Lung microvascular endothelial cell (primary cell): ENCODE data around the gene CUX1. TPM values are rescaled to one million over a fixed set of nuclear protein-coding genes. Genes with fewer than 3 reads are reported as not detected.
"Not testable (repeated sequence)": the region's sequence is repeated elsewhere in the genome, so short reads cannot be mapped to it uniquely, and the experiment has no call there.

Experiments used
- DNase-seq, 2 donors: peaks; one replicate each; pipeline versions ENCODE4 v3.0.0 to v3.0.0-alpha.2; 2010; ENCODE audit warnings: low read depth in 2 of 2
- total RNA-seq: library from RNA; depleted of rRNA; stranded (reverse); fragments of >200 nt; gene quantifications from 2 replicates; pipeline ENCODE4 v1.2.1, GENCODE V29; 2014

The CUX1 gene
- total RNA-seq, 1 donor from 2014 or later = 22.8 TPM

DNA sequence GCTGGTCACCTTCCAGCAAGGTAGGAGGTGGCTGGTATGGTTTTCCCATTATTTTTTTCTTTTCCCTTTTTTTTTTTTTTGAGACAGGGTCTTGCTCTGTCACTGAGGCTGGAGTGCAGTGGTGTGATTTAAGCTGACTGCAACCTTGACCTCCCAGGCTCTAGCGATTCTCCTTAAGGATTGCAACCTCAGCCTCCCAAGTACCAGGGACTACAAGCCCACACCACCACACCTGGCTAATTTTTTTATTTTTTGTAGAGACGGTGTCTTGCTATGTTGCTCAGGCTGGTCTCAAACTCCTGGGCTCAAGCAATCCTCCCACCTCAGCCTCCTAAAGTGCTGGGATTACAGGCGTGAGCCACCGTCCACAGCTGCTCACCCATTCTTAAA, 24.7 kb upstream of the CUX1 start:
- not testable (repeated sequence) for DNase-seq

DNA sequence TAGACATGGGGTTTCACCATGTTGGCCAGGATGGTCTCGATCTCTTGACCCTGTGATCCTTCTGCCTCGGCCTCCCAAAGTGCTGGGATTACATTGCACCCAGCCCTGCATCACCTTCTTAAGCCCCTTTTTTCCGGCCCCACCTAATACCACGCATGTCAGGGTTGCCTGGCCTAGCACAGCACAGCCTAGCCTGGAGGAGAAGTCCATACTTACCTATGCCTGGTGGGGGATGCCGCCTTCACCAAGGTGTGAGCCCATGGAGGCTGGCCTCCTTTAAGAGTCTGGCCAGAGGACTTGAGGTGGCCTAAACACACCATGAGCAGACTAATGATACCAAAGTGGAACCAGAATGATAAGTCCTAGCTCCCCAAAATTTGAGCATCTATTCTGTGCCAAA, 22.0 kb upstream of the CUX1 start:
- no peak for DNase-seq

DNA sequence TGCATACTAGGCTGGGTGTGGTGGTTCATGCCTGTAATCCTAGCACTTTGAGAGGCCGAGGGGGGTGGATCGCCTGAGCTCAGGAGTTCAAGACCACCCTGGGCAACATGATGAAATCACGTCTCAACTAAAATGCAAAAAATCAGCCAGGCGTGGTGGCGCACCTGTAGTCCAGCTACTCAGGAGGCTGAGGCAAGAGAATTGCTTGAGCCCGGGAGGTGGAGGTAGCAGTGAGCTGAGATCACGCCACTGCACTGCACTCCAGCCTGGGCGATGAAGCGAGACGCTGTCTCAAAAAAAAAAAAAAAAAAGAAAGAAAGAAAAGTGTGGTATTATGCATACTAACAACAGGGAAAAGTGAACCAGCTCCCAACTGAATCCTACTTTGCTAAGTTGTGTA, 19.3 kb upstream of the CUX1 start:
- DNase-seq = not testable (repeated sequence)

DNA sequence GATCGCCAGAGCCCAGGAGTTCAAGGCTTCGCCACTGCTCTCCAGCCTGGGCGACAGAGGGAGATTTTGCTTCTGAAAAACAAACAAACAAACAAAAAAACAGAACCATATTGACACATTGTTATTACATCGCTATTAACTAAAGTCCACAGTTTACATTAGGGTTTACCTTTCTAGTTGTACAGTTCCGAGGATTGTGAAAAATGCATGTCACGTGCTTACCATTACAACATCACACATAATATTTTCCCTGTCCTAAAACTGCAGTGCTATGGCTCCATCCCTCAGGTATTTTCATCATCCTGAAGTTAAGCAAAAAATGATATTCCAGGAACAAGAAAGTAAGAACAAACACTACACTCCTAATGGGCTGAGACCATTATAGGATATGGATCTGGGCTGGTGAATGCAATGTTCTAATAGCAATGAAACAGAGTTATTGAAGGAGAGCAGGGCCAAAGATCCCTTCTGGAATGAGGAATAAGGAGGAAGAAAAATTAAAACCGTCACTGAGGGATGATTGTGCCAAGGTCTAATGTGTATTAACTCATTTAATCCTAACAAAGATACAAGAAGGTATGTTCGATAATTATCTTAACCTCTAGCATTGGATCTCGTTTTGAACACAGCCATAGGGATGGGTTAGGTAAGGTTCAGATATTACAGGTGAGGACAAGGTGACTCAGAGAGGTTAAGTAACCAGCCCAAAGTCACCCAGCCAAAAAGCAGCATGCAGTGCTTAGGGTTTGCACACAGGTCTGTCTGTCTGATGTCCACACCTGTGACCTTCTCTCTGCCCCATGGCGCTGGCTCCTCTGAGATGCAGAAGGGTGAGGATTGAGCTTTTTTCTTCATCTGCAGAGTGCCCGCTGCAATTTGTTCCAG, 14.0 kb upstream of the CUX1 start:
- DNase-seq = no peak

DNA sequence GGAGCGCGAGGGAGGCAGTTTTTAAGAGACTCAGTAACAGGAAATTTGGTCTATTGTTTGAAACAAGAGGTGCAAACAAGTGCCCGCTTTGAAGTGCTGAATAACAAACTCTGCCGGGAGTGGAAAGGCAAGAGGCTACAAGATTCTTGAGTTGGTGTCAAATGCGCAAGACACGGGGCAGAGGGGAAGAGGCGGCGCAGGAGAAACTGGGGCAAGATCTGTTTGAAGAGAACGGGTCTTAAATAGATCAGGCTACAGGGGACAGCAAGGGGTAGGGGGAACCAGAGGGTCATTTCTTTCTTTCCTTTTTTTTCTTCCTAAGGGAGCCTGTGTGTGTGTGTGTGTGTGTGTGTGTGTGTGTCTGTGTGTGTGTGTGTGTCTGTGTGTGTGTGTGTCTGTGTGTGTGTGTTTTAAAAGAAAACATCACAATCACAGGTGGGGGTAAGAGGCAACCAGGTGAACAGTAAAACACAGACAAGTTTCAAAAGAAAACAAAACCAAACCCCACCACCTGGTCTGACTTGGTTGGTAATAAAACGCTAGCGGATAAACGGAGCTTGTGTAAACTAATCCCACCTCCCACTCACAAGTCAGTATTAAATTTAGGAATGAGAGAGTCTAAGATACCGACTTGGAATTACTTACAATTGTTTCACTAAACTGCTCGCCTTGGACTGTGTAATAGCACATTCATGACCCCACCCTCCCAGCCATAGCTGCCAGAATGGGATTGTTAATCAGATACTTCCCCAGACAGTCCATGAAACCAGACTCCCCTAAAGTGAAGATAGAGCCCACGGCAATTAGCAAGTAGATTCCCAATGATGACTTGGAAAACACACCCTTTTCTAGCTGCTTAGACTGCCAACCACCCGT, 13.1 kb upstream of the CUX1 start:
- no peak for DNase-seq

DNA sequence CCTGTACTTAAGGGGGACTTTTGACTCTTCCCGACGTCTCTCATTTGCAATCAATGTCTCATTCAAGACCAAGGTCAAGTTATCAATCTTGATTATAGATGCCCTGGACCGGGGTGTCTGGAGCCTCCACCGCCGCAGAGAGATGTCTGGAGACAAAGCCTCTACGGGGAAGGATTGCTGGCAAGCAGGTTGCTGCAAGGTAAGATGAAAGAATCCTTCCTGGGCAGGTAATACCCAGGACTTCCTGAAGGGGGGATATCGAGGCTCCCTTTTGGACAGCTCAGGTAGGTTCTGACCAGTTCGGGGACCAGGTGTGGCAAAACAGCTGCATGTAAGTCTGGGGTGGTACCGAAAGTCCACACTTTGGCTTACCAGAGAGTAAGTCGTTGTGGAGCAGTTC, 12.5 kb upstream of the CUX1 start:
- DNase-seq = no peak

DNA sequence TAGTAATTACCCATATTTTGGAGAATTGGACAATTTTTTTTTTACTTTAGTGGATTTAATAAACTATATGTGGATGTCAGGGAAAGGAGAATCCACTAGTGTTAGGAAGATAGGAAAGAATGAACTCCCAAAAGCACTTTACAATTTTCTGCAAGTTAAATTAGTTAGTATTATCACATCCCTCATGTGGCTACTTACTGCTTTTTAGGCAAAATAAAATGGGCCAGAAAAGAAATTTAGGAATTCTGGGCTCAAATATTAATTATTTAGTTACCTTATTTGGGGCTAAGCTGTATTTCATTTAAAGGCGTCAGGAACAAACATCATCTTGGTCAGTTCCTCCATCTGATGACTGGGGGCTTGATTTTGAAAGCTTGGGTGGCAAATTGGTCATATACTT, 4.8 kb upstream of the CUX1 start:
- no peak for DNase-seq

DNA sequence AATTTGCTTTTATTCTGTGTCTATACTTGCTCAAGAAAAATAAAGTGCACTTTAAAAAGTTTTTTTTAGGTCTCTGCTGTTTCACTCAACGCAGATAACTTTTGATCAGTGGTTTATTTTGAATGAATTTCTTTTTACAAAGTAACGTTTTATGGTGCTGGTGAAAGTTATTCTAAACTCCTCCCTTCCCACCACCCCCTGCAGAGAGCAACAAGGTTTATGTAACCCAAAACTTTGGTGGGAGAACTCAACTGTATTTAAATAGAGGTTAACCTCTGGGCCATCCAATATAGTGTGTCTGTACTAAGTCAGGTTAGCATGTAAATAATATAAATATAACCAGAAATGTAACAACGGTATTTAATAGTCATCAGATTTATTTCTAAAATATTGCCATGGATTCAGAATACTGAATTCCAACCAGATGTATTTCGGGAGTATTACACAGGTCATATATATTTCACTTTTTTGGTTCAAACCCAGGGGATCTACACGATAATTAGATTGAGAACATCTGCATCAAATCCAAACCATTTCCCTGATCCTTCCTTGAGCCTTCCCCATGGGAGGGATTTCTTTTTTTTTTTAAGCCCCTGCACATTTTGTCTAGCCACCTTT, 3.9 kb upstream of the CUX1 start:
- DNase-seq = no peak

DNA sequence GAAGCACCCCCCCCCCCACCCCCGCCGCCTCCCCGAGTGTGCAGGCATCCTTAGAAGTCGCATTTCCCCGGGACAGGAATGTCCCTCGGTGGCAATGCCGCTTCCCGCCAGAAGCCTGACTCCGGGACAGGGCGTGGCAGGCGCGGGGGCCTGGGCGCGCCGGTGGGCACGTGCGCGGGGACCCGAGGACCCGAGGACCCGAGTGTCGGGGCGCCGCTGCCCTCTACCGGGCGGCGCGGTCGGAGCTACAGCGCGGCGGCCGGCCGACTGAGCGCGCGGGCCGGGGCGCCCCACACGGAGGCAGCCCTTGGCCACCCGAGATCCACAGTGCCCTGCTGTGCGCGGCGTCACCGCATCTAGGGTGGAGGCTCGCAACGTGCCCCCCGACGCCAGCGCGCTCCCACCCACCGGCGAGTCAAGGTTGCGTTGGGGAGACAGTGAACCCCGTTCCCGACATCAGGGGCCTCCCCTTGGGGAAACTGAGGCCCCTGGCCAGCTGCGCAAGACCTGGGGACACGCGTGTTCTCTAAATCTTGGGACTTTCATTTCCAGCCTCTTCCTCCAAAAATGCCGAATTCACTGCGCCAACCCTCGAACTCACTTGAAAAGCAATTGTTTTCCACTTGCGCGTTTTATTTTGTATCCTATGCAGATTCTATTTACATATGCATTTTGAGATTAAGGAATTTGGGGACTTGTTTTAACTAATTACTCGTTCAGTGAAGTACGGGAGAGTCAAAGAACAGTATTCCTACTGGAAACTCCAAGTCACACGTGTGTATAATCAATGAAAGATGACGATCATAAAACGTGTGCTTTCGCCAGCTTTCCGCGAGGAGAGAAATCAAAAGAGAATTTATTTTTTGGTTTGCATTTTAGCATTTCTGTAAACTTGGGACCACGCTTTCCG, 3.1 kb upstream of the CUX1 start:
- peak; percentile 49 to 61 for DNase-seq

DNA sequence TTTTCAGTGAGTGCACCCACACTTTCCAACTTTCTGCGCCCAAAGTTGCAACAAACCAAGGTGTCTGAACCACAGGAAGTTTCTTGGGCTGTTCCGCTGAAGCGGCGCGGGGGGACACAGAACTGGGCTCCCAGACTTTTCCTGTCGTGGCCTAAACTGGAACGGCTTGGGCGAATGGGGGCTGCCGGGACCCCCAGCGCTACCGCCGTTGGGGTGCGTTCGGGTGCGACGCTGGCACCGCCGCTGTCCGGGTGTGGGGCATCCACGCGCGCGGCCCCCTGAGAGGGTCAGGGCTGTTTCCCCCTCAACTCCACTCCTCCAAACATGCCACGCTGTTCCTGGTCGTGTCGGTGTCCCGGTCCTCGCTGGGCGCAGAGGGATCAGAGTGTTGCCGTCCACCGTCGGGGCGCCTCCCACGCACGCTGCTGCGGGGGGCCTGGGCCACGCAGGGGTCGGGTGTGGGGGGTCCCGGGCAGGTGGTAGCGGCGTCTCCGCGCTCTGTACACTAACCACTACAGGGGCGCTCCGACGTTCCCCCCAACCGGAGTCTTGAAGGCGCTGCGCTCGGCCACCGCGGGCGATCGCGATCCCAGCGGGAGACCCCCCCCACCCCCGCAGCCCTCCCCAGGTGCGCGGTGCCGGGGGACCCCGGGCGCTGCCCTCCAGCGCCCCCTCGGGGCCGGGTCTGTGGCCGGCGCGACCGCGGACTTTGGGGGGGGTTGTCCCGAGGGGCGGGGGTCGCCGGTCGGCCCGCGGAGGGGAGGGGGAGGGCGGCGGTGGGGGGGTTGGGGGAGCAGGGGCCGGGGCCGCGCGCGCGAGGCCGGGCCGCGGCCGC, 2.2 kb upstream of the CUX1 start:
- peak; percentile 9 to 65 for DNase-seq

DNA sequence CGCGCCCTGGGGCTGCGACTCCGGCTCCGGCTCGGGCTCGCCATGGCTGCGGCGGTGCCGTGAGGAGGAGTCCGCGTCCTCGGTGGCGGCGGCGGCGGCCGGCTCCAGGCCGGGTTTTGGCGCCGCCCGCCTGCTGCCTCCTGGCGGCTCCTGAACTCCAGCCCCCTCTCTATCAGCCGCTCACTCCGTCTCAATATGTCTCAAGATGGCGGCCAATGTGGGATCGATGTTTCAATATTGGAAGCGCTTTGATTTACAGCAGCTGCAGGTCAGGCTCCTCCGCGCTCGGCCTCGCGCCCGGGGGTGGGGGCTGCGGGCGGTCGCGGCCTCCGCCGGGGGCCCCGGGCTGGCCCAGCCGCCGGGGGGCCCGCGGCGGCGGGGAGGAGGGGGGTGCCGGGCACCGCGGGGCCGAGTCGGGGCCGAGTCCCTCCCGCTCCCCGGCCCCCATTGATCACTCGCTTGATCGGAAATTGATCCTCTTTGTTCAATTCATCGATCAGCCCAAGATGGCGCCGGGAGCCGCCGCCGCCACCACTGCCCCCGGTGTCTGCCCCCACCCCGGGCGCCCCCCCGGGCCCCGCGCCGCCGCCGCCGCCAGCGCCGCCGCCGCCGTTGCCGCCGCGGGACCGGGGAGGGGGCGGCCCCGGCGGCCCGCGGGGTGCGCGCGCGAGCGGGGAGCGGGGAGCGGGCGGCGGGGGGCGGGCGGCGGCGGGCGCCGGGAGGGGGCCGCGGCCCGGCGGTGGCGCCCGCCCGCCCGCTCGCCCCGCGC, 1.4 kb upstream of the CUX1 start:
- peak; percentile 84 to 85 for DNase-seq

DNA sequence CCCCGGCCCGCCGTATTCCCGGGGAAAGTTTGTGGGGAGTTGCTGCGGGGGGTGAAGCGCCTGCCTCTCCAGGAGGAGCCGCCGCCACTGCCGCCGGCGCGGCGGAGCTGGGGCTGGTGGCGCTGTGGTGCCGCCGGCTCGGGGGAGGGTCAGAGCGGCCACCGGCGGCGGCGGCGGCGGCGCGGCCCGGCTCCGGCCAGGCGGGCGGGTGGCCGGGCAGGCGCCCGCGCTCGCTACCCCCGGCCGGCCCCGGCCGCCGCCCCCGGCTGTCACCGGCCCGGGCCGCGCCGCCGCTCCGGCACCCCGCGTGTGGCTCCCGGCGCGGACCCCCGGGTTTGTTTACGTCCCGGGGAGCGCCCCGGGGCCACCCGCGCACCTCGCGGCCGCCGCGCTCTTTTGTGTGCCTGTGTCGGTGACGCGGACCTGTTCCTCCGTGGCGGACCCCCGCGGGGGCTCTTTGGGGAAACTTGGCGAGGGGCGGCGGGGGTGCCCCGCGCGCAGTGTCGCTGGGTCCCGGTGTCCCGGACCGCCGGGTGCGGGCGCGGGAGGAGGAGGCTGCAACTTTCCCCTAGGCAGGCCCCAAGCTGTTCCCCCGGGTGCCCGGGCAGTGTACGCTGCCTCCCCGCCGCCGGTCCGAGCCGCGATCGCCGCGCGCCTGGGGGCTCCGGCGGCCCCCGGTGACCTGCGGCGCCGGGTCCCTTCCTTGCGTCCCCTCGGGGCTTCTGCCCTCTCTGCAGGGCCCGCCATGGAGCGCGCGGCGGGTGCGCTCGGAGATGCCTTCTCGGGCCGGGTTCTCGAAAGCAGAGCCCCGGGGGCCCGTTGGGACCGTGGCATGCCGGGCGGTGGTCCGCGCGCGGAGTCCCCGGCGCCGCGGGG, 593 bp upstream of the CUX1 start:
- peak; percentile 58 to 71 for DNase-seq

DNA sequence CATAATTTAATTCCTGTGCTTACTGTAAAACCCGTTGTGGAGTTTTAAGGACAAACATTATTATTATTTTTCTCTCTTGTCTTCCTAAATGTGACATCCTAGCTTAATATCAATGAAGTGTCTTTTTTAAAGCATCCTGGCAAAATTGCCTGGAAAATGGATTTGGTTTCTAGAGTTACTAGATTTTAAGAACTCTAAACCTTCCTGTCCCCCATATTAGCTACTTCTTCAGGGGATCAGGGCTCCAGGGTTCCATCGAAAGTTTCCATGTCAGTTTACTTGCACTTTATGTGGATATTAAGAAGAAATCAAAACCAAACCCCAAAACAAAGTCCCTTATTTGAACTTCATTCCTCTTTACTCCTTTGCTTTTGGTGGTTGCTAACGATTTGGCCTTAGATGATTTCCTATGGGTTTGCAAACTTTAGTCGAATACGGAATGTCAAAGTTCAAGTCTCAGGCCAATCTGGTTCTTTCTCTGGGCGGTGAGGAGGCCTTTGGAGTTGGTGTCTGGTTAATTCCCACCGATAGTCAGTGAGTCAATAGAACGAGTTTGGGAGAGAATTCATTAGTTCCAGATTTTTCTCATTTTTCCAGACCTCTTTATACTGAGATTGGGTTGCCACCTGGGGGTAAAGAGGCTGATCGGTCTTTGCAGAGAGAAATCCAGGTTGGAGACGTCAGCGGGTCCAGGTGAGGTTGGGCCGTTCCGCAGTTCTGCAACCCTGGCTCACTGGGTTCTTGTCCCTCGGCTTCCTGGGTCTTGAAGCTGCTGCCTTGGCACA, 1.1 kb downstream of the CUX1 start:
- no peak for DNase-seq

DNA sequence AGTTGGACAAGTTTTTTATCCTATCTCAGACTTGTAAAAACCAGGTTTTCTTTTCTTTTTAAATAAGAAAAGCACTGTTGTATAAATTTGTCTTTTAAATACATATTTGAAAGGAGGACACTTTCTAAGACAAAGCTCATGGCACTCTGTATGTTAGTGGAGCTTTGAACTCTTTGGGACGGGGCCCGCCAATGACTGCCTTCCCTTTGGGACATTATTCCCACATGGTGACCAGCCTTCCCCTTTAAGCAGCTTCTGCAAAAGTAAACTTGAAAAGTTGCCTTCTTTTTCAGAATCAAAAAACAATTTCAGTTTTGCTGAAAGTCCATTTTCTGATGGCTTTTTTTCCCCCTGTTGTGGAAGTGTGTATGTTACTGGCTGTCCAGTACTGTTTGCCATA, 1.8 kb downstream of the CUX1 start:
- DNase-seq = no peak

DNA sequence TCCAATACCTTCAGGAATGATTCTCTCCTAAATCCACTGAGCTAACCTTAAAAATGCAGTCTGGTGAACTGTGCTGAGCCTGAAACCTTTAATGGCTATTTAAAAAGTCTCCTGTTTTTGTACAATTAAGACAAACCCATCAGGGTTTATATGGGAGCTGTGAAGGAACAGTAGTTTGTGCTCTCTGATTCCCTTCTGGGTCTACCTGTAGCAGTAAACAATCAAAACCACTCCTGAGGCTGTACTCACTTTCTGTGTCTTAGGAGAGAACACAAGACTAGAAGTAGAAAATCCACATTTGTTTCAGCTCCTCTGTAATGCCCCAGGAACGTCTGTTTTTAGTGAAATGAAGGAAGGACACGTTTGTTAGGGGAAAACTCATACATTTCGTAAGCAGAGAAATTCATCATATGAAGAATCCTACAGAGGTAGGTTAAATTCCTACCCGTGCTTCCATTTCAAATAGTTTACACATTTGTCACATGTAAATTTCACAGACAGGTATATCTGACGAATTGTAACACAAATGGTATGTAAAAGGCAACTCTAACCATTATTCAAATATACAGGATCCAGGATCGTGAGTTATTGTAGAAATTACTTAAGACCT, 2.6 kb downstream of the CUX1 start:
- no peak for DNase-seq

DNA sequence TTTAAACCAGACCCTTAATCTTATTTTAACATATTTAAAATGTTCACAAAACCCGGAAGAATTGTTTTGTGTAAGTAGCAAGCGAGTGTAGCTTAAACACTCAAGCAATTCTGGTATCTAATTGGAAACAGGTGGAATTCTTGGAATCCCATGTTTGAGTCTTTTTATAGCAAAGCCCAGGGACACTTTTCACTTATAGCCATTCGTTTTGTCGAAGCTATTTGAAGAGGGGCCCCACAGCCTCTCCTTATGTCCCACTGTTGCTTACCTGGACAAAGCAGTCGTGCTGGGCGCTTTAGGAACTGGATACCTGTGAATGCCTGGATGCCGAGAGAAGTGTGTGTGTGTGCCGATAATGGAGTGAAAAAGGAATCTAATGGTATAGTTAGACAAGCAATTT, 3.3 kb downstream of the CUX1 start:
- DNase-seq = no peak

DNA sequence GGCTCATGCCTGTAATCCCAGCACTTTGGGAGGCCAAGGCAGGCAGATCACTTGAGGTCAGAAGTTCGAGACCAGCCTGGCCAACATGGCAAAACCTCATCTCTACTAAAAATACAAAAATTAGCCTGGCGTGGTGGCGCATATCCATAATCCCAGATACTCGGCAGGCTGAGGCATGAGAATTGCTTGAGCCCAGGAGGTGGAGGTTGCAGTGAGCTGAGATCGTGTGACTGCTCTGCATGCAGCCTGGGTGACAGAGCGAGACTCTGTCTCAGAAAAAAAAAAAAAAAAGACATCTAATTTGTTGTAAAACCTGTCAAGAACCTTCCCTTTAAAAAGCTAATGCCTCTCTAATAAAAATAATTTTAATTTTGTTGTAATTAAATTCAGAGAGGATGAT, 5.2 kb downstream of the CUX1 start:
- not testable (repeated sequence) for DNase-seq
